Mesenchymal stem cell (in vitro differentiated cells and primary cell): ENCODE data around the gene BAZ2B.

Experiments used
- DNase-seq: peaks from one replicate; pipeline ENCODE4 v3.0.0-alpha.2; 2013
- H2AFZ ChIP-seq: one replicate; pipeline ENCODE4 v1.6.1; 2013; ENCODE audit warnings: low read depth, mild to moderate bottlenecking, control low read depth, inconsistent platforms, low read length, moderate library complexity
- H2AK5ac ChIP-seq: 2 replicates; pipeline ENCODE4 v1.6.1; 2013; ENCODE audit warnings: low read length, moderate library complexity, mild to moderate bottlenecking, inconsistent platforms; ENCODE audit not compliant: severe bottlenecking
- H2BK120ac ChIP-seq: one replicate; pipeline ENCODE4 v1.6.1; 2013; ENCODE audit warnings: low read depth, mild to moderate bottlenecking, inconsistent platforms, low read length, moderate library complexity
- H2BK12ac ChIP-seq, 2 experiments: one replicate each; pipeline ENCODE4 v1.6.1; 2013; ENCODE audit warnings: inconsistent platforms in 2 of 2, low read length in 2 of 2, mild to moderate bottlenecking in 2 of 2, moderate library complexity in 2 of 2, control low read depth in 1 of 2
- H2BK15ac ChIP-seq: one replicate; pipeline ENCODE4 v1.6.1; 2013; ENCODE audit warnings: mild to moderate bottlenecking, low read depth, inconsistent platforms; ENCODE audit not compliant: poor library complexity, severe bottlenecking
- H2BK5ac ChIP-seq: 2 replicates; pipeline ENCODE4 v1.6.1; 2013; ENCODE audit warnings: low read depth, mild to moderate bottlenecking, low read length, control low read depth, inconsistent platforms; ENCODE audit not compliant: poor library complexity, severe bottlenecking
- H3K14ac ChIP-seq, 2 experiments: one replicate each; pipeline ENCODE4 v1.6.1; 2013; ENCODE audit warnings: inconsistent platforms in 2 of 2, low read length in 2 of 2, control low read depth in 1 of 2, mild to moderate bottlenecking in 1 of 2, moderate library complexity in 1 of 2
- H3K18ac ChIP-seq, 2 experiments: one replicate each; pipeline ENCODE4 v1.6.1; 2013; ENCODE audit warnings: inconsistent platforms in 2 of 2, low read length in 2 of 2, control low read depth in 1 of 2, low read depth in 1 of 2, mild to moderate bottlenecking in 1 of 2
- H3K23ac ChIP-seq, 2 experiments: one replicate each; pipeline ENCODE4 v1.6.1; 2013; ENCODE audit warnings: inconsistent platforms in 2 of 2, low read length in 2 of 2, mild to moderate bottlenecking in 2 of 2, moderate library complexity in 2 of 2, control low read depth in 1 of 2
- H3K27ac ChIP-seq: 2 replicates; pipeline ENCODE4 v1.5.1; 2013; ENCODE audit warnings: mild to moderate bottlenecking, moderate library complexity, low read length, control low read depth, inconsistent platforms; ENCODE audit not compliant: poor library complexity, severe bottlenecking
- H3K27me3 ChIP-seq, 2 experiments: 2 replicates each; pipeline versions ENCODE4 v1.6.1 to v1.7.0; 2013; ENCODE audit warnings: low read length in 2 of 2, mild to moderate bottlenecking in 2 of 2, moderate library complexity in 2 of 2, control low read depth in 1 of 2, inconsistent platforms in 1 of 2; ENCODE audit not compliant: control insufficient read depth in 1 of 2, insufficient read depth in 1 of 2
- H3K36me3 ChIP-seq, 2 experiments: 2 replicates each; pipeline versions ENCODE4 v1.6.1 to v1.7.0; 2013; ENCODE audit warnings: low read length in 2 of 2, control low read depth in 1 of 2, inconsistent platforms in 1 of 2, low read depth in 1 of 2, mild to moderate bottlenecking in 1 of 2; ENCODE audit not compliant: insufficient read depth in 2 of 2, control insufficient read depth in 1 of 2
- H3K4ac ChIP-seq, 2 experiments: one replicate each; pipeline ENCODE4 v1.6.1; 2013; ENCODE audit warnings: inconsistent platforms in 2 of 2, low read length in 2 of 2, mild to moderate bottlenecking in 2 of 2, moderate library complexity in 2 of 2, control low read depth in 1 of 2, low read depth in 1 of 2
- H3K4me1 ChIP-seq: 2 replicates; pipeline ENCODE4 v1.6.1; 2013; ENCODE audit warnings: low read depth, low read length, control low read depth; ENCODE audit not compliant: control insufficient read depth, insufficient read depth
- H3K4me2 ChIP-seq: 2 replicates; pipeline ENCODE4 v1.6.1; 2013; ENCODE audit warnings: low read length, mild to moderate bottlenecking, inconsistent platforms; ENCODE audit not compliant: poor library complexity, severe bottlenecking
- H3K4me3 ChIP-seq, 2 experiments: 2 replicates each; pipeline versions ENCODE4 v1.5.1 to v1.7.0; 2013; ENCODE audit warnings: low read length in 2 of 2, mild to moderate bottlenecking in 2 of 2, control low read depth in 1 of 2, low read depth in 1 of 2; ENCODE audit not compliant: insufficient read depth in 1 of 2
- H3K79me1 ChIP-seq: replicated peaks from 2 replicates; pipeline ENCODE4 v1.6.1; 2013; ENCODE audit warnings: mild to moderate bottlenecking, control low read depth, low read length, inconsistent platforms; ENCODE audit not compliant: poor library complexity, severe bottlenecking
- H3K9ac ChIP-seq: 2 replicates; pipeline ENCODE4 v1.7.0; 2013; ENCODE audit warnings: mild to moderate bottlenecking, low read length, moderate library complexity
- H3K9me3 ChIP-seq: 2 replicates; pipeline ENCODE4 v1.7.0; 2013; ENCODE audit warnings: mild to moderate bottlenecking, low read length; ENCODE audit not compliant: control insufficient read depth
- H4K8ac ChIP-seq: one replicate; pipeline ENCODE4 v1.6.1; 2013; ENCODE audit warnings: inconsistent platforms, mild to moderate bottlenecking, low read length, moderate library complexity
- H4K91ac ChIP-seq: one replicate; pipeline ENCODE4 v1.6.1; 2013; ENCODE audit warnings: mild to moderate bottlenecking, low read length, inconsistent platforms
- WGBS: methylation state at CpG from one replicate; pipeline ENCODE4 v1.1.7; 2013; ENCODE audit warnings: mixed read lengths; 5-methylcytosine and 5-hydroxymethylcytosine counted together

Gene BAZ2B

GRCh38 chr2:159614534-159615366, 1.6 kb downstream of the BAZ2B start:
- H3K18ac ChIP-seq: peak overlapping the region; percentile 91 to 99
- H2BK15ac ChIP-seq: no peak overlapping the region
- H3K27me3 ChIP-seq: no peaks in the 10 kb centered on the region
- H3K14ac ChIP-seq: no peak overlapping the region
- no peak overlapping the region for H2AK5ac ChIP-seq
- peak overlapping the region; percentile 97 for H3K27ac ChIP-seq
- H3K36me3 ChIP-seq: no peaks in the 10 kb centered on the region
- no peaks in the 10 kb centered on the region for H3K4me1 ChIP-seq
- no peak for DNase-seq
- H3K4me3 ChIP-seq: peak overlapping the region; percentile 82 to 87
- no peak overlapping the region for H3K23ac ChIP-seq
- H4K8ac ChIP-seq: peak overlapping the region; percentile 80
- H3K79me1 ChIP-seq: no peaks in the 10 kb centered on the region
- peak overlapping the region; percentile 96 for H2BK5ac ChIP-seq
- H2BK120ac ChIP-seq: peak overlapping the region; percentile 79
- H2AFZ ChIP-seq: no peak overlapping the region
- H4K91ac ChIP-seq: no peak overlapping the region
- no peak overlapping the region for H2BK12ac ChIP-seq
- peak overlapping the region; percentile 47 for H3K4me2 ChIP-seq
- no peaks in the 10 kb centered on the region for H3K9me3 ChIP-seq
- peak overlapping the region; percentile 99 for H3K9ac ChIP-seq
- WGBS: 1% methylated on average over 8 of the region's 16 CpGs
- H3K4ac ChIP-seq: peak overlapping the region in 1 of 2 experiments; percentile 92

- Histone ChIP-seq H2BK12ac (no peak overlapping the region), H4K91ac (no peak overlapping the region), H2BK120ac (no peak overlapping the region), H3K4me2 (no peak overlapping the region), H3K14ac (no peak overlapping the region), H2BK15ac (no peak overlapping the region), H3K4ac (no peak overlapping the region), H3K18ac (no peak overlapping the region), H3K4me1 (no peaks in the 10 kb centered on the region), H3K23ac (no peak overlapping the region), H3K9me3 (no peaks in the 10 kb centered on the region), H2AK5ac (no peak overlapping the region), H3K27me3 (no peaks in the 10 kb centered on the region), H3K9ac (peak overlapping the region; percentile 99), H3K79me1 (no peaks in the 10 kb centered on the region), H4K8ac (no peak overlapping the region), H3K4me3 (peak overlapping the region in 1 of 2 experiments; percentile 82), H3K27ac (no peak overlapping the region), H2BK5ac (no peak overlapping the region), H3K36me3 (no peaks in the 10 kb centered on the region), H2AFZ (no peak overlapping the region)
- DNase-seq: peak; percentile 63
- WGBS: no CpG with 5 or more reads among the region's 1 CpG
These were observed 2.6 kb downstream of the BAZ2B start for GRCh38 chr2:159613651-159614285.

- H3K18ac ChIP-seq: no peak overlapping the region
- H3K4ac ChIP-seq: no peak overlapping the region
- H2AK5ac ChIP-seq: no peak overlapping the region
- H3K23ac ChIP-seq: no peak overlapping the region
- H3K9ac ChIP-seq: peak overlapping the region; percentile 99
- no peak overlapping the region for H2BK120ac ChIP-seq
- H2BK12ac ChIP-seq: no peak overlapping the region
- no peak overlapping the region for H3K4me2 ChIP-seq
- WGBS: no CpG with 5 or more reads among the region's 1 CpG
- no peak overlapping the region for H3K14ac ChIP-seq
- no peak overlapping the region for H2BK5ac ChIP-seq
- H3K4me1 ChIP-seq: no peaks in the 10 kb centered on the region
- H3K27ac ChIP-seq: no peak overlapping the region
- DNase-seq: no peak
- H3K36me3 ChIP-seq: no peaks in the 10 kb centered on the region
- H3K9me3 ChIP-seq: no peaks in the 10 kb centered on the region
- no peak overlapping the region for H2AFZ ChIP-seq
- H3K27me3 ChIP-seq: no peaks in the 10 kb centered on the region
- no peak overlapping the region for H4K8ac ChIP-seq
- no peaks in the 10 kb centered on the region for H3K79me1 ChIP-seq
- peak overlapping the region in 1 of 2 experiments; percentile 82 for H3K4me3 ChIP-seq
- H2BK15ac ChIP-seq: no peak overlapping the region
- H4K91ac ChIP-seq: no peak overlapping the region
These were observed 3.3 kb downstream of the BAZ2B start for GRCh38 chr2:159613091-159613490.

- WGBS: 94% methylated on average over 1 of the region's 1 CpG
- no peak overlapping the region for H4K8ac ChIP-seq
- no peak overlapping the region for H3K18ac ChIP-seq
- no peak overlapping the region for H2BK5ac ChIP-seq
- H3K9me3 ChIP-seq: no peaks in the 10 kb centered on the region
- no peak overlapping the region for H3K4me2 ChIP-seq
- no peak overlapping the region for H2BK12ac ChIP-seq
- H3K4me1 ChIP-seq: no peaks in the 10 kb centered on the region
- no peak overlapping the region for H2BK15ac ChIP-seq
- no peak overlapping the region for H3K4ac ChIP-seq
- H2AK5ac ChIP-seq: no peak overlapping the region
- no peak overlapping the region for H3K27ac ChIP-seq
- no peaks in the 10 kb centered on the region for H3K79me1 ChIP-seq
- no peak overlapping the region for H3K23ac ChIP-seq
- H3K4me3 ChIP-seq: no peak overlapping the region
- H3K27me3 ChIP-seq: no peaks in the 10 kb centered on the region
- peak; percentile 68 for DNase-seq
- no peak overlapping the region for H2BK120ac ChIP-seq
- H3K36me3 ChIP-seq: no peaks in the 10 kb centered on the region
- H2AFZ ChIP-seq: no peak overlapping the region
- H3K9ac ChIP-seq: peak overlapping the region; percentile 99
- H4K91ac ChIP-seq: no peak overlapping the region
- no peak overlapping the region for H3K14ac ChIP-seq
These were observed 4.0 kb downstream of the BAZ2B start for GRCh38 chr2:159612255-159612901.
